ENCODE data around the gene TBC1D22A. TPM values are rescaled to one million over a fixed set of nuclear protein-coding genes. Genes with fewer than 3 reads are reported as not detected.

The TBC1D22A gene
- total RNA-seq, 1 experiment from 2014 or later, result 18.2 TPM

DNA sequence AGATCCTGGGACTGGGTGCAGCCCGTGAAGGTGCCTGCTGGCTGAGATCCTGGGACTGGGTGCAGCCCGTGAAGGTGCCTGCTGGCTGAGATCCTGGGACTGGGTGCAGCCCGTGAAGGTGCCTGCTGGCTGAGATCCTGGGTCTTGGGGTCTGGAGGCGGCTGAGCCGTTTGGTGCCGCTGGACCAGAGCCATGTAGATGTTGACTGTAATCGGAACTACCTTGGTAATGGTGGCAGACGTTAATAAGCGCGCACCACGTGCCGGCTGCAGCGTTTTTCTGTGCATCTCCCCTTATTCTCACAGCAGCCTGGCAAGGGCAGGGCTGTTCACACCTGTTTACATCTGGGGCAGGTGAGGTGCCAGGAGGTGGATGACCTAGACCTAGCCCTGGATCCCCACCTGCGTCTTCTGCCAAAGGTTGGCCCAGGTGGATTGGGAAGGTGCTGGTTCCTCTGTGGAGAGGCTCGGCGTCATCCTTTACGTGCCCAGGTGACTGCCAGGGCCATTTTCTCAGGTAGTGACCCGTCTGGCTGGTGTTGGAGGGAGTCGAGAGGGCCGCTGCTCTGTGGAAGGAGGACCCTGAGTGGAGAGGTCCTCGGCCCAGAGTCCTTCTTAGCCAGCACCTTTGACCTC is 382.5 kb downstream of the TBC1D22A start:
- Histone ChIP-seq H3K27me3 (no peaks in the 10 kb centered on the region), H3K4me3 (no peak overlapping the region), H3K9me3 (no peaks in the 10 kb centered on the region), H3K36me3 (no peaks in the 10 kb centered on the region)
- DNase-seq, result no peak

DNA sequence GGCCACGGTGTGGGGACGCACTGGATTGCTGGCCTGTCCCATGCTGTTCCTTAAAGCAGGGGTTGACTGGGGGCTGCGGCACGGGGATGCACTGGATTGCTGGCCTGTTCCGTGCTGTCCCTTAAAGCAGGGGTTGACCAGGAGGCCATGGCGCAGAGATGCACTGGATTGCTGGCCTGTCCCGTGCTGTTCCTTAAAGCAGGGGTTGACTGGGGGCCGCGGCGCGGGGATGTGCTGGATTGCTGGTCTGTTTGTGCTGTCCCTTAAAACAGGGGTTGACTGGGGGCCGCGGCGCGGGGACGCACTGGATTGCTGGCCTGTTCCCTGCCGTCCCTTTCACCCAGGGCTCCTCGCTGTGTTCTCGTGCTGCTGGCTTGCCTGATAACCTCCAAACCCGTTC is 383.4 kb downstream of the TBC1D22A start:
- no peaks in the 10 kb centered on the region for H3K27me3 ChIP-seq
- no peak for DNase-seq
- no peaks in the 10 kb centered on the region for H3K36me3 ChIP-seq
- no peaks in the 10 kb centered on the region for H3K9me3 ChIP-seq
- no peak overlapping the region for H3K4me3 ChIP-seq

DNA sequence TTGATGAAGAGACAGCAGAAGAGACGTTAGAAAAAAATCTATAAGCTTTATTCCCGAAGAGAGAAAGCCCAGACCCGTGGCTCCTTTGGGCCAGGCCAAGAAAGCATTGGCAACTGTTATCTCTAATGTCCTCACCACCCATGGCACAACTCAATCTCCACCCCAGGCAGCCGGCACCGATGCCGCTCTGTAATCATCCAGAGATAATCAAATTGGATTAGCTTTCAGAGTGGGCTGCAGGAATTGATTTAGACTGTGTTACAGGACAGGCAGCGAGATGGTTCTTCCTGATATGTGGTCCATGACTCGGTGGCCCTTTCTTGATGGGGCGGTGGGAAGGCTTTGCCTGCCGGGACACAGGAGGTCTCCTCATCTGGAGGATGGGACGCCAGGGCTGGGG is 383.9 kb downstream of the TBC1D22A start:
- DNase-seq, result no peak
- Histone ChIP-seq H3K4me3 (no peak overlapping the region), H3K9me3 (no peaks in the 10 kb centered on the region), H3K27me3 (no peaks in the 10 kb centered on the region), H3K36me3 (no peaks in the 10 kb centered on the region)

DNA sequence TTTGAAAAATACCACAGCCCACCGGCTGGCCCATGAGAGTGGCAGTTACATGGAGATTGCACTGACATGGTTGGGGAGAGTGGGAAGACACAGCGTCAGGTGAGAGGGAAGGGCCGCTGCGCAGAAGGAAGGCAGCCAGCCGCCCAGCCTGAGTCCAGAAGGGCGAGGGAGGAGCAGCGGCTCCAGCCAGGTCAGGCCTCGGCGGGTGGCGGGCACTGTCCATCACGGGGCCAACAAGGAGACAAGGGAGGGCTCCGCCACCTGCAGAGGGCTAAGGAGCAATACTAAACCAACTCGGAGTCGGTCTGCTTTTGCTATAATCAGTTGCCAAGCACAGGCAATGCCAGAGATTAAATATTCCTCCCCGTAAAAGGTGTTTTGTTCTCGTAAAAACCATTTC is 384.5 kb downstream of the TBC1D22A start:
- H3K27me3 ChIP-seq, result no peaks in the 10 kb centered on the region
- H3K36me3 ChIP-seq, result no peaks in the 10 kb centered on the region
- H3K4me3 ChIP-seq, result no peak overlapping the region
- no peaks in the 10 kb centered on the region for H3K9me3 ChIP-seq
- DNase-seq, result no peak

- Histone ChIP-seq H3K27me3 (no peaks in the 10 kb centered on the region), H3K4me3 (no peak overlapping the region), H3K9me3 (0 out of 2 replicates have a peak, but pooled peaks cover 2% of the 10 kb centered on the region), H3K36me3 (no peaks in the 10 kb centered on the region)
- no peak for DNase-seq
Measured at GRCh38 chr22:47147572-47147971, 385.1 kb downstream of the TBC1D22A start.

- H3K9me3 ChIP-seq, result 0 out of 2 replicates have a peak, but pooled peaks cover 3% of the 10 kb centered on the region
- DNase-seq, result no peak
Measured at GRCh38 chr22:47148510-47148909, 386.1 kb downstream of the TBC1D22A start.

DNA sequence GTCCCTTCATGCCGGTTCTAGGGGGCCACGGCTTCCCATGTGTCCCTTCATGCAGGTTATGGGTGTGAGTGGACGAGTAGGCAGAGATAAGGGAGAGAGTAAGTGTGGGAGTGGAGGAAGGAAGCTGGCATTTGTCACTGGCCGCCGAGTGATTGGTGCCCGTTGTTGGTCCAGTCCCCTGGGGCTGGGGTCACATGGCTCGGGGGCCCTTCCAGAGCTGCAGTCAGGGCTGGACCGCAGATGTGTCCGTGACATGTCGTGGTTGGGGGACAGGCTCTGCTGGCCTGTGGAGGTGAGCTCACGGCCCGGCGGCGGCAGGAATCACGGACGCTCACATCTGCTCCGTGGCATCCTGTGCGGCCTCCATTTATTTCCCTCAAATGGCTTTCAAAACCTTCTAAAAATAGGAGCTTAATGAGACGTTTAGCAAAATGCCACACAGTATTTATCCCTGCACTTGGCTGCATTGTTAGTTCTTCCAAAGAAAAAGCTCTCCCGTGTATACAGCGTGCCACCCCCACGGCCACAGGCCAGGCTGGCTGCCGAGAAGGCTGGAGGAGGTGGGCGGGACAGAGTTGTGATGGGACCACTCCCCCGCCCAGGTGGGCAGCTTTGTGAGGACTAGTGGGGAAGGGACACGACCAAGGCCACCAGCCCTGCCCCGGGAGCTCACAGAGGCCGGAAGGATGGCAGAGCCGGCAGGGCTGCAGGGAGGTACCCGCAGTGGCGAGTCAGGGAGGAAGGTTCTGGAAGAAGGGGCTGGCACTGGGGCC is 386.7 kb downstream of the TBC1D22A start:
- Histone ChIP-seq H3K9me3 (0 out of 2 replicates have a peak, but pooled peaks cover 3% of the 10 kb centered on the region), H3K4me3 (no peak overlapping the region), H3K27me3 (no peaks in the 10 kb centered on the region), H3K36me3 (no peaks in the 10 kb centered on the region)
- DNase-seq, result no peak

More at GRCh38 chr22:47148510-47148909, 386.1 kb downstream of the TBC1D22A start:
- H3K36me3 ChIP-seq, result no peaks in the 10 kb centered on the region
- H3K27me3 ChIP-seq, result no peaks in the 10 kb centered on the region
- no peak overlapping the region for H3K4me3 ChIP-seq

DNA sequence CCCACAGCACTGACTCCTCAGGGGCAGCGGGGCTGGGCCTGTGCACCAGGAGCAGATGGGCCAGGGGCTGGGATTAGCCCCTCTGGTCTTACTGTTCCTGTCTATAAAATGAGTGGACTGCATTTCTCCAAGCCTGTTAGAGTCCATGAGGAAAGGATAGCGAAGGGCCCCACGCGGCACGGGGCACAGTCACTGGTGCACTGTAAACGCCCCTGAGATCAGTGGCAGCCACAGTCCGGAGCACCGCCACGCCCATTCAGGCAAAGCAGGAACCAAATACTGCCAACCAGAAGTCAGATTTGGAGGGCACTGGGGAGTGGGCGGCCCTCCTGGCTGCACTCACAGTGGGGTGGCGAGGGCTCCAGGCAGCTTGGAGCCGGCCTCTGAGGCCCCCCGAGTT is 387.5 kb downstream of the TBC1D22A start:
- Histone ChIP-seq H3K27me3 (no peaks in the 10 kb centered on the region), H3K4me3 (no peak overlapping the region), H3K36me3 (no peaks in the 10 kb centered on the region), H3K9me3 (0 out of 2 replicates have a peak, but pooled peaks cover 3% of the 10 kb centered on the region)
- DNase-seq, result no peak

DNA sequence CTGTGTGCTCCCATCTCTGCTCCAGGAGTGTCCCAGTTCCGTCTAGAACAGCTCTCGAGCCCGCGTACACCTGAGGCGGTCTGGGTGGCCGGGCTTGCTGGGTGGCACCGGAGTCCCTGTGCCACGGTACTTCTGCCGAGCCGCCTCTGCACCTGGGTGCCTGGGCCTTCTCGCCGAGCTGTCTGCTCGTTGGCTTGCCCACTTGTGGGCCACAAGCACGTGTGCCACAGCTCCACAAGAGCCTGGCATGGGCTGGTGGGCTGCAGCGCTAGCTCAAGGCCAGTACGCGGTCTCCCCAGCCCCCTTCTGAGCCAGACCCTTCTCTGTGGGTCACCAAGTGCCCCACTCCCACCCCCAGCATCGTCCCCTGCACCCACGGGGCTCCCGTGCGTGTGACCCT is 388.0 kb downstream of the TBC1D22A start:
- no peaks in the 10 kb centered on the region for H3K27me3 ChIP-seq
- H3K9me3 ChIP-seq, result 0 out of 2 replicates have a peak, but pooled peaks cover 3% of the 10 kb centered on the region
- no peaks in the 10 kb centered on the region for H3K36me3 ChIP-seq
- no peak overlapping the region for H3K4me3 ChIP-seq
- no peak for DNase-seq

DNA sequence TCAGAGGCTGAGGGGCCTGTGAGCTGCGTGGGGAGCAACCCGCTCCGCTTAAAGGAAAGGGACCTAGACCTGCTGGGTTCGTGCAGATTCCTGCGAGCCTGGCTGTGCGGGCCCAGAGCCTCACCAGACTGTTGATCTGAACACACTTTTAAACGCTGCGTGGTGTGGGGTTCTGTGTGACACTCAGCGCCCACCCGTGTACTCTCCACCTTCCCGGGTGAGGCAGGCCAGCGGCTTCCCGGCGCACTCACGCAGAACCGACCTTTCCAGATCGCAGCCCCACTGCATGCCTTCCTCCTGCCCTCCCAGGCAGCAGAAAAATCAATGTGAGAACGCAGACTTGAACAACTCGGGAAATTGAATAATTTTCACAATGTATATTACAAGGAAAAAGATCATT is 388.6 kb downstream of the TBC1D22A start:
- H3K4me3 ChIP-seq, result no peak overlapping the region
- no peaks in the 10 kb centered on the region for H3K27me3 ChIP-seq
- DNase-seq, result no peak
- H3K9me3 ChIP-seq, result 0 out of 2 replicates have a peak, but pooled peaks cover 3% of the 10 kb centered on the region
- no peaks in the 10 kb centered on the region for H3K36me3 ChIP-seq

- DNase-seq, result no peak
- Histone ChIP-seq H3K4me3 (no peak overlapping the region), H3K27me3 (no peaks in the 10 kb centered on the region), H3K9me3 (0 out of 2 replicates have a peak, but pooled peaks cover 3% of the 10 kb centered on the region), H3K36me3 (no peaks in the 10 kb centered on the region)
Measured at GRCh38 chr22:47151490-47151889, 389.0 kb downstream of the TBC1D22A start.

DNA sequence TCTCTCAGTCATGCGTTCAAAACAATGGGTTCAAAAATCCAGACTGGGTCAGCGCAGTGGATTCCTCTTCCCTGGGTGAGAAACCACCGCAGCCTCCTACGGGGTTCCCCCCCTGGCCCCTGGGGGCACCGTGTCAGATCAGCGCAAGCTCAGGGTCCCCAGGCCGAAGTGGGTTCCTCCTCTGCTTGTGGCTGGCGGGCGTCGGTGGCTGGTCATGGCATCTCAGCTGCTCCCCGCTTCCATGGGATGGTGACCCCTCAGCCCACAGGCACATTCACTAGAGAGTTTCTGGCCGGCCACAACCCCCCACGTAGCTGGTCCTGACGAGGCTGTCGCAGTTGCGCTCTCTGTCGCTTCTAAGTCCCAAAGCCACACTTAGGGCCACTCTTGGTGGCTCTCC is 389.8 kb downstream of the TBC1D22A start:
- no peaks in the 10 kb centered on the region for H3K27me3 ChIP-seq
- H3K36me3 ChIP-seq, result no peaks in the 10 kb centered on the region
- 0 out of 2 replicates have a peak, but pooled peaks cover 3% of the 10 kb centered on the region for H3K9me3 ChIP-seq
- no peak overlapping the region for H3K4me3 ChIP-seq
- no peak for DNase-seq

DNA sequence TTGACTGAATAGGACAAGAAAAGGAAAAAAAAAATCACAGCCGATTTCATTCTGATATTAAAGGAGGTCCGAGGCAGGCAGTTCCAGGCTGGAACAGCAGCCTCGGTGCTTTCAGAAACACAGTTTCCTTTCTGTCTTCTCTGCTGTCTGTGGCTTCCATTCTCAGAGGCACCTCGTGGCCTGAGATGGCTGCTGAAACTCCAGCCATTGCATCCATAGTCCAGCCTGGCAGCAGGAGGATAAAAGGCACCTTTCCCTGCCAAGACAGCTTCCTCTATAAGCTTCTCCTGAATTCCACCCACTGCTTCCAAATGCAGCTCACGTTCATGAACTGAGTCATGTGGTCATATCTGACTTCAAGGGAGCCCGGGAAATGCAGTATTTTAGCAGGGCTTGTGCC is 390.5 kb downstream of the TBC1D22A start:
- DNase-seq, result peak; percentile 47
- H3K4me3 ChIP-seq, result no peak overlapping the region

DNA sequence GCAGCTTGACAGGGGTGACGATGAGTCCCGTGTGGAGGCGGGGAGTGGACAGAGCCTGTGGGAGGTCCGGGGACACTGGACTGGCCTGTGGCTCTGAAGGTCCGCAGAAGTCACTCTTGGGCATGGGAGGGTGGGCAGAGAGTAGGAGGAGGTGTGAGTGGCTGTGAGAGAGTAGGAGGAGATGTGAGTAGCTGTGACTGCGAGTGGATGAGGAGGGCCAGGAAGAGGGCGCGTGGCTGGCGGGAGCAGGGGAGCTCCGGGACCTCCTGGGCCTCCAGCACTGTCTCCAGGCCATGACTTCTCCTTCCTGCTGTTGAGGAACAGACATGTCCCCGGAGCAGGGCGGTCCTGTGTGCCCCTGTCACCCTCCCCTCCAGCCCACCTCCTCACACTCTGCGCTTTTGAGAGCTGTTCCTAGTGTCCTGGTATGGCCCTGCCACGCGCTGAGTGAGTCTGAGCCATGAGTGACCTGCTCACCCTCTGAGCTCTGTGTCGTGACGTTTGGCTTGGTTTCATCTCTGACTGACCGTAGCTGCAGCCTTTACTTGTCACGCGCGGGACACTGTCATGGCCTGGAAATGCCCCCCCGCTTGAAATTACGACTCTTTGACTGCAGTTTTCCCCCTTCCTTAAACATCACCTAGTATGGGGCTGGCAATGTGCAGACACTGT is 391.5 kb downstream of the TBC1D22A start:
- H3K9me3 ChIP-seq, result 0 out of 2 replicates have a peak, but pooled peaks cover 3% of the 10 kb centered on the region
- H3K4me3 ChIP-seq, result peak overlapping the region; percentile 42
- no peak for DNase-seq
- no peaks in the 10 kb centered on the region for H3K36me3 ChIP-seq
- no peaks in the 10 kb centered on the region for H3K27me3 ChIP-seq

More for the DNA sequence above, 390.5 kb downstream of the TBC1D22A start:
- Histone ChIP-seq H3K9me3 (0 out of 2 replicates have a peak, but pooled peaks cover 3% of the 10 kb centered on the region), H3K27me3 (no peaks in the 10 kb centered on the region), H3K36me3 (no peaks in the 10 kb centered on the region)

DNA sequence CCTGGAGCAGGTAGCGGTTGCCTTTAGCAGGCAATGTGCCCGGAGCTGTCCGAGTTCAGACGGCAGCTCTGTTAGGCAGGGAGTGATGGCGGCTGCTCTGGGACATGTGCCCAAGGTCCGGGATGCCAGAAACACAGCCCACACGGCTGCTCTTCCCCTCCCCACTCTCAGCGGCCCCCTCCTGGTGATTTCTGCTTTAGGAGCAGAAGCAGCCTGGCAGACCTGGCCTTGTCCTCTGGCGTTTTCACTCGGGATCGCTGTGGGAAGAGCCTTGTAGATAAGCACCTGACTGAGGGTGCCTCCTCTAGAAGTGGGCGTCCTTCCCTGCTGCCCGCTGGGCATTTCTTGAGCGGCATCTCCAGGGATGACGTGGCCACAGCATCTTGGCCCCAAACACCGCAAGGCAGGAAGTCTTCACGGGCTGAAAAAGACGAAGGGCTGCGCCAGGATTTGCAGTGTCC is 392.2 kb downstream of the TBC1D22A start:
- no peaks in the 10 kb centered on the region for H3K36me3 ChIP-seq
- peak overlapping the region; percentile 42 for H3K4me3 ChIP-seq
- DNase-seq, result peak; percentile 90
- 0 out of 2 replicates have a peak, but pooled peaks cover 3% of the 10 kb centered on the region for H3K9me3 ChIP-seq
- no peaks in the 10 kb centered on the region for H3K27me3 ChIP-seq

- Histone ChIP-seq H3K27me3 (no peaks in the 10 kb centered on the region), H3K9me3 (0 out of 2 replicates have a peak, but pooled peaks cover 3% of the 10 kb centered on the region), H3K4me3 (no peak overlapping the region; the same call in 1 of the 2 replicates), H3K36me3 (no peaks in the 10 kb centered on the region)
- no peak for DNase-seq
Measured at GRCh38 chr22:47155131-47155885, 392.9 kb downstream of the TBC1D22A start.

Data from MG63 (cell line).